ENCODE measurements around the gene CTAG2. TPM values are rescaled to one million over a fixed set of nuclear protein-coding genes. Genes with fewer than 3 reads are reported as not detected.

CTAG2 gene
- total and polyA plus RNA-seq, 4 donors: not detected

DNA sequence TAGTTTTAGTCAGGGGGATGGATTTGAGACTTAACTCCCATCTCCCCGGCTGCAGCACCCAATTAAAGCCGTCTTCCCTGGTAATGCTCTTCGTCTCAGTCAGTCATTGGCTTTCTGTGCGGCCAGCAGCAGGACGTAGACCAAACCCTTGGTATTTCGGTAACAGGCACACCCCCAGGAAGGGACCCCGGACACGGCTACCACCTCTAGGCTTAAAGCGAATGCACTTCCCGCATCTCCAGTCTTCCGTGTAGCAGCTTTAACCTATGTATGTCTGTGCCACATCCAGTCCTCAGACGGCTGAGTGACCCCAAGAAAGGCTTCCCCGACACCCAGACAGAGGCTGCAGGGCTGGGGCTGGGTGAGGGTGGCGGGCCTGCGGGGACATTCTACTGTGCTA, 1.5 kb upstream of the CTAG2 start:
- H3K36me3 ChIP-seq (ENCODE audit: control insufficient read depth in 4 of 4, insufficient read depth in 3 of 4, low read depth in 1 of 4, low read length in 3 of 4): no peaks in the 10 kb centered on the region
- no peaks in the 10 kb centered on the region for H3K27me3 ChIP-seq (ENCODE audit: control insufficient read depth in 4 of 4, insufficient read depth in 4 of 4, low read length in 3 of 4)
- no peak overlapping the region for H3K4me3 ChIP-seq (ENCODE audit: low read depth in 1 of 3, low read length in 3 of 3)
- no peak overlapping the region for H3K27ac ChIP-seq (ENCODE audit: low read depth in 1 of 2, low read length in 2 of 2)
- WGBS: 90% methylated on average over 15 of the region's 15 CpGs
- H3K4me1 ChIP-seq (ENCODE audit: control insufficient read depth in 4 of 4, insufficient read depth in 4 of 4, low read length in 3 of 4): no peaks in the 10 kb centered on the region
- H3K9ac ChIP-seq (ENCODE audit: low read depth in 1 of 2, low read length in 2 of 2): no peak overlapping the region
- H3K9me3 ChIP-seq (ENCODE audit: control insufficient read depth in 4 of 4, low read length in 3 of 4): no peaks in the 10 kb centered on the region
- DNase-seq (ENCODE audit: low spot score): no peak
- TF ChIP-seq, protein P1, sequence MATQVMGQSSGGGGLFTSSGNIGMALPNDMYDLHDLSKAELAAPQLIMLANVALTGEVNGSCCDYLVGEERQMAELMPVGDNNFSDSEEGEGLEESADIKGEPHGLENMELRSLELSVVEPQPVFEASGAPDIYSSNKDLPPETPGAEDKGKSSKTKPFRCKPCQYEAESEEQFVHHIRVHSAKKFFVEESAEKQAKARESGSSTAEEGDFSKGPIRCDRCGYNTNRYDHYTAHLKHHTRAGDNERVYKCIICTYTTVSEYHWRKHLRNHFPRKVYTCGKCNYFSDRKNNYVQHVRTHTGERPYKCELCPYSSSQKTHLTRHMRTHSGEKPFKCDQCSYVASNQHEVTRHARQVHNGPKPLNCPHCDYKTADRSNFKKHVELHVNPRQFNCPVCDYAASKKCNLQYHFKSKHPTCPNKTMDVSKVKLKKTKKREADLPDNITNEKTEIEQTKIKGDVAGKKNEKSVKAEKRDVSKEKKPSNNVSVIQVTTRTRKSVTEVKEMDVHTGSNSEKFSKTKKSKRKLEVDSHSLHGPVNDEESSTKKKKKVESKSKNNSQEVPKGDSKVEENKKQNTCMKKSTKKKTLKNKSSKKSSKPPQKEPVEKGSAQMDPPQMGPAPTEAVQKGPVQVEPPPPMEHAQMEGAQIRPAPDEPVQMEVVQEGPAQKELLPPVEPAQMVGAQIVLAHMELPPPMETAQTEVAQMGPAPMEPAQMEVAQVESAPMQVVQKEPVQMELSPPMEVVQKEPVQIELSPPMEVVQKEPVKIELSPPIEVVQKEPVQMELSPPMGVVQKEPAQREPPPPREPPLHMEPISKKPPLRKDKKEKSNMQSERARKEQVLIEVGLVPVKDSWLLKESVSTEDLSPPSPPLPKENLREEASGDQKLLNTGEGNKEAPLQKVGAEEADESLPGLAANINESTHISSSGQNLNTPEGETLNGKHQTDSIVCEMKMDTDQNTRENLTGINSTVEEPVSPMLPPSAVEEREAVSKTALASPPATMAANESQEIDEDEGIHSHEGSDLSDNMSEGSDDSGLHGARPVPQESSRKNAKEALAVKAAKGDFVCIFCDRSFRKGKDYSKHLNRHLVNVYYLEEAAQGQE (IDR thresholded peaks at IDR 0.05): no peak
- TF ChIP-seq ATF3 (IDR thresholded peaks at IDR 0.05): no peak
- no peak for TF ChIP-seq HNF4A (conservative IDR thresholded peaks at IDR 0.05)
- TF ChIP-seq FOXA2 (IDR thresholded peaks at IDR 0.05): no peak
- no peak for TF ChIP-seq SP1 (IDR thresholded peaks at IDR 0.05)

DNA sequence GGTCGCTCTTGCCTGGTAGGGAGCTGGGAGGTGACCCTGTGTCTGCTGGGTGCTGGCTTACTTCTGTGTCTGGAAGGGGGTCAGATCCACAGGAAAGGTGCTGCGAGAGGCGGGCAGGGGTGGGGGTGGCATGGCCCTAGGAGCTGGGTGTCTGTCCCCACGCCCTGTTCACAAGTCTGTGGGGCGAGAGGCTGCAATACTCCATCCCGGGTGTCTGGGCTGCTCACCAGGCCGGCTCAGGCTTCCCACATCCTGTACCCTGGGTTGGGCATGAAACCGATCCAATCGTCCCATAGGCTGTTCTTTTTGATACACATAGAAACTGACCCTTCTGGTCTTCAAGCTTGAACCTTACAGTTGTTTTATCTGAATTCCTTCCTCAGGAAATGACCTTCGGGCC, 993 bp upstream of the CTAG2 start:
- TF ChIP-seq RXRA (IDR thresholded peaks at IDR 0.05) (no peak), ZBTB33 (IDR thresholded peaks at IDR 0.05) (no peak), TAF1 (conservative IDR thresholded peaks at IDR 0.05) (no peak), HNF4G (IDR thresholded peaks at IDR 0.05) (no peak)
- WGBS: 86% methylated on average over 10 of the region's 10 CpGs
- Histone ChIP-seq H3K9me3 (ENCODE audit: control insufficient read depth in 4 of 4, low read length in 3 of 4) (no peaks in the 10 kb centered on the region), H3K27me3 (ENCODE audit: control insufficient read depth in 4 of 4, insufficient read depth in 4 of 4, low read length in 3 of 4) (no peaks in the 10 kb centered on the region), H3K9ac (ENCODE audit: low read depth in 1 of 2, low read length in 2 of 2) (no peak overlapping the region), H3K4me1 (ENCODE audit: control insufficient read depth in 4 of 4, insufficient read depth in 4 of 4, low read length in 3 of 4) (peaks cover 0 to 3% (median 0%) of the 10 kb centered on the region in 4 donors), H3K4me3 (ENCODE audit: low read depth in 1 of 3, low read length in 3 of 3) (no peak overlapping the region), H3K36me3 (ENCODE audit: control insufficient read depth in 4 of 4, insufficient read depth in 3 of 4, low read depth in 1 of 4, low read length in 3 of 4) (no peaks in the 10 kb centered on the region), H3K27ac (ENCODE audit: low read depth in 1 of 2, low read length in 2 of 2) (no peak overlapping the region)
- DNase-seq (ENCODE audit: low spot score): no peak

- Histone ChIP-seq H3K27ac (ENCODE audit: low read depth in 1 of 2, low read length in 2 of 2) (no peak overlapping the region), H3K9me3 (ENCODE audit: control insufficient read depth in 4 of 4, low read length in 3 of 4) (no peaks in the 10 kb centered on the region), H3K4me1 (ENCODE audit: control insufficient read depth in 4 of 4, insufficient read depth in 4 of 4, low read length in 3 of 4) (peaks cover 0 to 3% (median 0%) of the 10 kb centered on the region in 4 donors), H3K27me3 (ENCODE audit: control insufficient read depth in 4 of 4, insufficient read depth in 4 of 4, low read length in 3 of 4) (no peaks in the 10 kb centered on the region), H3K9ac (ENCODE audit: low read depth in 1 of 2, low read length in 2 of 2) (no peak overlapping the region), H3K36me3 (ENCODE audit: control insufficient read depth in 4 of 4, insufficient read depth in 3 of 4, low read depth in 1 of 4, low read length in 3 of 4) (no peaks in the 10 kb centered on the region), H3K4me3 (ENCODE audit: low read depth in 1 of 3, low read length in 3 of 3) (no peak overlapping the region)
- WGBS: 96% methylated on average over 20 of the region's 23 CpGs
- no peak for DNase-seq (ENCODE audit: low spot score)
- no peak for TF ChIP-seq EGR1 (IDR thresholded peaks at IDR 0.05; ENCODE audit: low read depth in 2 of 2)
- TF ChIP-seq, protein P2, sequence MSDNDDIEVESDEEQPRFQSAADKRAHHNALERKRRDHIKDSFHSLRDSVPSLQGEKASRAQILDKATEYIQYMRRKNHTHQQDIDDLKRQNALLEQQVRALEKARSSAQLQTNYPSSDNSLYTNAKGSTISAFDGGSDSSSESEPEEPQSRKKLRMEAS (IDR thresholded peaks at IDR 0.05): no peak
- TF ChIP-seq JUND (IDR thresholded peaks at IDR 0.05): no peak
- no peak for TF ChIP-seq RXRA (IDR thresholded peaks at IDR 0.05)
- TF ChIP-seq SP1 (IDR thresholded peaks at IDR 0.05): no peak
- TF ChIP-seq CTCF (IDR thresholded peaks at IDR 0.05; ENCODE audit: low read depth, low read length, missing input control): no peak
- TF ChIP-seq NR2F2 (IDR thresholded peaks at IDR 0.05): no peak
- TF ChIP-seq HNF4G (IDR thresholded peaks at IDR 0.05): no peak
- no peak for TF ChIP-seq FOXA2 (IDR thresholded peaks at IDR 0.05)
- no peak for TF ChIP-seq HNF4A (conservative IDR thresholded peaks at IDR 0.05)
- no peak for TF ChIP-seq GABPA (IDR thresholded peaks at IDR 0.05 in 1 of 2, conservative IDR thresholded peaks at IDR 0.05 in 1 of 2)
- TF ChIP-seq TAF1 (conservative IDR thresholded peaks at IDR 0.05): no peak
- no peak for TF ChIP-seq ATF3 (IDR thresholded peaks at IDR 0.05)
- TF ChIP-seq, protein P1 (IDR thresholded peaks at IDR 0.05): no peak
- TF ChIP-seq YY1 (IDR thresholded peaks at IDR 0.05): no peak
These were observed 354 bp downstream of the CTAG2 start for GRCh38 chrX:154653048-154653401.

Measured in liver (tissue), 9 donors.